ENCODE data around the gene MMEL1.
"Not testable (repeated sequence)": the region's sequence is repeated elsewhere in the genome, so short reads cannot be mapped to it uniquely, and the experiment has no call there.

The MMEL1 gene

DNA sequence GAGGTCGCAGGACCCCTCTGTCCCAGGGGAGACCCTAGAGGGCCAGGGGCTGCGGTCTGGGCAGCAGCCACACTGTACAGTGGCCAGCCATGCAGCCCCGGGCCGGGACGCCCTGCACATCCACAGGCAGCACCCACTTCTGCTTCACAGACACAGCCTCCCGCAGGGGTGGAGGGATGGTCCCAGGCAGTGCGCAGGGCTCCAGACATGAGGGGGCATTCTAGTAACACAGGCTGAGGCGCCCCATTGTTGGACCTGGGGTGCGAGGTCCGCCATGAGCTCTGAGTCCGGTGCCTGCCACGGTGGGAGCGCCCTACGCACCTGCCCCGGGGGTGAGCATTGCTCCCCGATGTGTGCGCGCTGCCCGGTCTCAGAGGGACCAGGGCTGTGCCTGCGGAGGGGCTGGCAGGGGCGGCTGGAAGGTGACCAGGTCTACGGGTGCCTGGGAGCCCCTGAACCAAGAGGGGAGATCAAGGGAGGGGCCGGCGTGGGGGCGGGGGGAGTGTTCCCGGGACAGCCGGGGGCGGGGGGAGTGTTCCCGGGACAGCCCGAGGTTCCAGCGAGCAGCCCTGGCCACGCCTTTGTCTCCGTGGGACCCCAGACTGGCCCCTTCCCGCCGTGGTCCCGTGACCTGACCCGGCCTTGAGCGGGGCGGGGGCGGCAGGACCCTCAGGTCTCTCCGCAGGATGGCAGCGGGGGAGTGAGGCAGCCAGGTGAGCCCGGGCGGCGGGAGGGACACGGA is 4.5 kb downstream of the MMEL1 start:
- DNase-seq, result no peak

DNA sequence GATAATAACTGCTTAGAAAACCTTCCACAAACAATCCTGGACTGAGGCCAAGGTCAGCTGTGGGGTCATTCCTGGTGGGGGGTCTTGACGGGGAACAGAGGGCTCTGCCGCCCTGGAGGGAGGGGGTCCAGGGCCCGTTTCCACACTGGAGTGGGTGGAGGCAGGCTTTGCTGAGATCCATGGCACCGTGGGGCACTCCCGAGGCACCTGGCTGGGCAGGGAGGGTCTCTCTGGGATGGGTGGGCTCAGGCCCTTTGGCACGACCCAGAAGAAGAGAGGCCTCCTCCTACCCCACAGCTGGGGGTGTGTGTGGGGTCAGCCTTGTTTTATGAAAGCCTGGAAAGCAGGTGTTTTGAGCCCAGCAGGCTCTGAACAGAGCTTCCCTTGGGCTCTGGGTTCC is 5.1 kb downstream of the MMEL1 start:
- no peak for DNase-seq

DNA sequence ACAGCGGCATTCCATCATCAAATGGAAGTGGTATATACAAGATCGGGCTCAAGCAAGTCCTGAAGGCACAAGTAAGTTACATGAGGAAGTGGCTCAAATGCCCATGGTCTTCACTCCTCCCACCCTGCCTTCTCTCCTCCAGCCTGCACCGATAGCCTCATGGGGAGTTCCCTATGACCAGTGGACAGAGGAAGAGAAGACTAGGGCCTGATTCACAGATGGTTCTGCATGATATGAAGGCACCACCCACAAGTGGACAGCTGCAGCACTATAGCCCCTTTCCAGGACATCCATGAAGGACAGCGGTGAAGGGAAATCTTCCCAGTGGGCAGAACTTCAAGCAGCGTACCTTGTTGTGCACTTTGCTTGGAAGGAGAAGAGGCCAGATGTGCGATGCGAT is 7.1 kb downstream of the MMEL1 start:
- not testable (repeated sequence) for DNase-seq

DNA sequence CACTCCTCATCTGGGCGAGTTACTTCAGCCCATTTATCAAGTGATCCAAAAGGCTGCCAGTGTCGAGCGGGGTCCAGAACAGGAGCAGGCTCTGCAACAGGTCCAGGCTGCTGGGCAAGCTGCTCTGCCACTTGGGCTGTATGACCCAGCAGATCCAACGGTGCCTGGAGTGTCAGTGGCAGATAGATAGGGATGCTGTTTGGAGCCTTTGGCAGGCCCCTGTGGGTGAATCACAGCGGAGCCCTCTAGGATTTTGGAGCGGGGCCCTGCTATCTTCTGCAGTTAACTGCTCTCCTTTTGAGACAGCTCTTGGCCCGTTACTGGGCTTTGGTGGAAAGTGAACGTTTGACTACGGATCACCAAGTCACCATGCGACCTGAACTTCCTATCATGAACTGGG is 7.5 kb downstream of the MMEL1 start:
- DNase-seq, result no peak

DNA sequence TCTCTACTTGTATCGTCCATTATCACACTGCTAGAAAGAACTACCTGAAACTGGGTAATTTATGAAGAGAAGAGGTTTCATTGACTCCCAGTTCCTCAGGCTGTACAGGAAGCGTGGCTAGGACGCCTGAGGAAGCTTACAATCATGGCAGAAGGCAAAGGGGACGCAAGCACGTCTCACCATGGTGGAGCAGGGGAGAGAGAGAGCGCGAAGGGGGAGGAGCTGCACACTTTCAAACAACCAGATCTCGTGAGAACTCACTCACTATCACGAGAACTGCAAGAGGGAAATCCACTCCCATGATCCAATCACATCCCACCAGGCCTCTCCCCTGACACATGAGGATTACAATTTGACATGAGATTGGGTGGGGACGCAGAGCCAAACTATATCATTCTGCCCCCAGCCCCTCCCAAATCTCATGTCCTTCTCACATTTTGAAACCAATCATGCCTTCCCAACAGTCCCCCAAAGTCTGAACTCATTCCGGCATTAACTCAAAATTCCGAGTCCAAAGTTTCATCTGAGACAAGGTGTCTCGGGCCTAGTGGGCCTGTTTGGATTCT is 8.0 kb downstream of the MMEL1 start:
- no peak for DNase-seq

DNA sequence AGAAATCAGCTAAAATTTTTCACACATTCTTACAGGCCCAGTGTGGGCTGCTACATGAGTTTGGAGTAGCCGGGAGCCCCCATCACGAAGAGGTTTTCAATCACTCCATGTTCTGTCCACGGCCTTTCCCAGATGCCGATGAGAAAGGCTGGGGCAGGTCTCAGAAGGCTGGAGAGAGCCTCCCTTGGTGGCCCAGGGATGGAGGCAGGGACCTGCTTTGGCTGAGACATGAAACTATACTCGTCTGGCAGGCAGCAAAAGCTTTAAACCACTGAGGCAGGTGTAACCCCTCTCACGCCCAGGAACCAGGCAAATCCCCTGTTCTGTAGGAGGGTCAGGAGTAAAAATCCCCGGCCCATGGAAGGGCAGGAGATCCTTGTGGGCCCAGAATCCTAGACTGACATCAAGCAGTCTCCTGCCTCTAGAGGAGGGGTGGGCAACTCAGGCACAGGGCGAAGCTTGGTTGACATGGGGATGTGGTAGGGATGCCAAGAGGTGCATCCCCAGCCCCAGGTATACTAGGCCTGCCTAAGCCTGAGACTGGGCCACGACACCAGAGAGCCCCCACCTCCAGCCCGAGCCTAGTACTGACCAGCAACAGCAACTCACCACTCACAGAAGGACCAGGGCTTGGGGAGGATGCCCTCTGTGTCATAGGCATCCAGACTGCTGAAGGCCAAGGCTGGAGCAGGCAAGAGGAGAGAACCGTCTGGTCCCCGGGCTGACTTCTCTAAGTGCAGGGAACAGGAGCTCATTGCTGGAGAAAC is 9.1 kb downstream of the MMEL1 start:
- DNase-seq, result no peak

DNA sequence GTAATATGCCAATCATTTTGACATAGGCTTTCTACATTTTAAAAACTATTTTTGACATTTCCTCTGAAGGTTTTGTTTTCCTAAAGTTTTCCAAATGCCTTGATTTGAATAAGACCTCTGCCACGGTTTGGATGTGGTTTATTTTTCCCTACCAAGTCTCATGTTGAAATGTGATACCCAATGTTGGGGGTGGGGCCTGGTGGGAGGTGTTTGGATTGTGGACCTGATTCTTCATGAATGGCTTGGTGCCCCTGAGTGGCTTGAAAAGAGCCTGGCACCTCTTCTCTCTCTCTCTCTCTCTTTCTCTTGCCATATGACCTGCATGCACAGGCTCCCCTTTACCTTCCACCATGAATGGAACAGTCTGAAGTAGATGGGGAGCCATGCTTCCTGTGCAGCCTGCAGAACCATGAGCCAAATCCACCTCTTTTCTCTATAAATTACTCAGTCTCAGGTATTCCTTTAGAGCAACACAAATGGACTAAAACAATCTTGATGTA is 14.8 kb downstream of the MMEL1 start:
- no peak for DNase-seq

DNA sequence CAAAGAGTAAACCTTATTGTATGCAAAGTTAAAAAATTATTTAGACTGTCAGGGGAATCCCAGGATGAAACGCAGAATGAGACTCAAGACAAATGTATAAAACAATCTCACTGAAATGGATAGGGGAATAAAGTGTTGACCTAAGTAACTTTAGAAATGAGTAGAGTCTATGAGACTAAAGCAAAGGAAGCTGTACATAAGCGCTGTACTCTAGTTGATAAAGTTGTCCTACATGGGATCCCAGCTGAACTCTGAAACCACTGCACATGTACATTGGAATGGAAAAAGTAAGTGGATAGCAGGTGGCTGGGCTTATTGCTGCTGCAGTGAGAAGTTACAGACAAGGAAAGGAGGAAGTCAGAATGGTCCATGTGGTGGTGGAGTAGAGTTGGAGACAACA is 18.7 kb downstream of the MMEL1 start:
- no peak for DNase-seq

DNA sequence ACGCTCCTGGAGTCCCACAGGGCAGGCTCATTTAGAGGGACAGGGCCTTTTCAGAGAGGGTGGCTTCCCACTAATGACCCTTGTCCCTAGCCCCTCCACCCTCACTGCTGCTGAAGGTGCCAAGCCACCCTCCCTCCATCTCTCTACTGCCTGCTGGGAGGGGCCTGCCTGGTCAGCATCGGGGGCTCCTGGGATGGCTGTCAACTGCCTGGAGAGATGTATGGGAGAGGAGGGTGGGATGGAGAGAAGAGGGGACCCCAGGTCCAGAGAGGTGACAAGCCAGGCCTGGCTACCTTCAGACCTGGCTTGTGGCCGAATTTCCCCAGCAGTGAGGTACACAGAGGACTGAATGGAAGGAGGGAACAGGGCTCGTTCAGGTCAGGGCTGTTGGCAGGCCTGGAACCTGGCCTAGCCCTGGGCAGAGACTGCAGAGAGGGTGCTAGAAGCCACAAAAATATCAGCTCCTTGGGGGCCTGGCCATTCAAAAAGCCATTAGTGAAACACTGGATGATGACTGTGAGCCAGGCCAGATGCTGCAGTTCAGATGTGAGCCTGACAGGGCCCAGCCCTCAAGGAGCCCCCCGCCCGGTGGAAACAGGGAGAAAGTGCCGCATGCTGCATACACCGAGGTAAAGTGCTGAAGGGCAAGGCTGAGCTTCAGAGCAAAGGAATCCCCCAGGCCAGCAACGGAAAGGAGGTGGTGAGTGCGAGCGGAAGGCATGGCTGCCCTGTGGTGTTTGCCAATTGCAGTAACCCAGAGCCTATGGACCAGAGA is 20.0 kb downstream of the MMEL1 start:
- DNase-seq, result no peak

DNA sequence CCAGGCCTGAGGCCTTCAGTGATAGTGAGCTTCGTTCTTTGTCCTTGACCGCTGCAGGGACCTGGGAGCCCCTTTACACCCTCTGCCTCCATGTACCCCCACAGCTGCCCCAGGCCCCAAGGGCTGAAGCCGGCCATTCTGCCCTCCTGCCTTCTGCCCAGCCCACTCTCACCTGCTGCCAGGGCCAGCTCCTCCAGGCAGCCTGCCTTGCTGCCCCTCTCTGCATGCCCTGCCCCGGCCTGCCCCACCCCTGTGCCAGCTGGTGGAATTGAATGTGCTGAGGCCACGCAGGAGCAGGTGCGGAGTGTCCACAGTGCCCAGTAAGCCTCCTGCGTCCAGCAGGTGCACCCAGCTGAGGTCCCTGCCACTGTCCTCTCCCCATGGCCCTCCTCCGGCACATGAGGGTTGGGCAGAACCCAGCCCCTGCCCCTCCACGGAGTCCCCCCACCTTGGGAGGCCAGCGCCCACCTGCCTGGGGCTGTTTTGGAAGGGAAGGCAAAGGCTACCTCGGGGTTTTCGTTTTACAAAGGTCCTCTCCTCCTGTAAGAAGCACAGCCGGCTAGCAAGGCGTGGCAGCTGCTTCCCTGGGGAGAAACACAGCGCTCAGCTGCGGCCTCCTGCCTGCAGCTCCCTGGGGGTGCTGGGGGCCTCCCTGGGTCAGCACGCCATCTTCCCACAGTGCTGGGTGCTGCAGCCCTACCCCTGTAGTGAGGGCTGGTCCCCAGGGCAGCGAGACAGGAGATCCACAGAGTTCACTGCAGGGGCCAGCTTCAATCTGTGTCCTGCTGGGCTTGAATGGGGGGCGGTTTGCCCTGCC is 21.0 kb downstream of the MMEL1 start:
- no peak for DNase-seq

DNA sequence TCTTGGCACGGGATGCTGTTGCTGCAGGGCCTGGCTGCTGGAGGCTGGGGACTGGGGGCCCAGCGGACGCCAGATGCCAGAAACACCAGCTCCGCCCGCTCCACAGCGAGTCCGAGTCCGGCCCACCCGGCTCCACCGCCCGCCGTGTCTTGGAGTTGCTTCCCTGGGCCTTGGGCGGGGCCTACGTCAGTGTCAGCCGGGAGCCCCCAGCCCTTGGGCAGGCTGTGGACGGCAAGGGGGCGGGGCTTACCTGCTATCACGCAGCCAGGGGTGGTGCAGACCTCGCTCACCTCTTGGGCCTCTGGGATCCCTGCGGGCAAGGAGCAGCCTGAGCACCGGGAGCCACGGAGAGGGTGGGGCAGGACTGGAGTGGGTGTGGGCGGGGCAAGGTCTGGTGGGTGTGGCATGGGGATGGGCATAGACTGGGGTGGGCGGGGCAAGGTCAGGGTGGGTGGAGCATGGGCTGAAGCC is 21.8 kb downstream of the MMEL1 start:
- peak; percentile 72 for DNase-seq

DNA sequence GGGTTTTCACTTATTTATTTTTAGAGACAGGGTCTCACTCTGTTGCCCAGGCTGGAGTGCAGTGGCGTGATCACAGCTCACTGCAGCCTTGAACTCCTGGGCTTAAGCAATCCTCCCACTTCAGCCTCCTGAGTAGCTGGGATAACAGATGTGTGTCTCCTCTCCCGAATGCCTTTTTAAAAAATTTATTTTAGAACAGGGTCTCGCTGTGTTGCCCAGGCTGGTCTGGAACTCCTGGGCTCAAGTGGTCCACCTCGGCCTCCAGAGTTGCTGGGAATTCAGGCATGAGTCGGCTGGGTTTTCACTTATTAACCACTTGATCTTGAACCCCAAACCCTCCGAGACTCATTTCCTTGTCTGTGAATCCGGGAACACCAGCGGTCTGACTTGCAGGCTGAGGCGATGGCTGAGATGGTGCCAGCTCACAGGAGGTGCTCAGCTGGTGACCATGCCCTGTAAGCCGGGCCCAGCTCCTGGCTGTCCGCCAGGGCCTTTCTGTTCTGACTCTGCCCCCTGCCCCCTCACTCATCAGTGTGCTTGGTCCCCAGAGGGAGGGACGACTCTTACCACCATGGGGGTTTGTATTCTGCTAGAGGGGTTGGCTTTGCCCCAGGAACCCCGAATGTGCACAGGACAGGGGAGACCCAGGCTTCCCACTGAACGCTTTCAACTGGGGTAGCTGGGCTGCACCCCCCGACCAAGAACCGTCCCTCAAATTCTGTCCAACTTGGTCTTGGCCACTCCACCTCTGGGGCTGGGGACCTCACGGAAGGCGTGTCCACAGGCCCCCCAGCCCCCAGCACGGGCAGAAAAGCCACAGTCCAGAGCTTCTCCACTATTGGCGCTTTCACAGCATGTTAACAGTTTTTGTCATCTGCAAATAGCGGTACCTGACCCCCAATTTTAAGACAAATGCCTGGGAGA is 22.5 kb downstream of the MMEL1 start:
- no peak for DNase-seq

DNA sequence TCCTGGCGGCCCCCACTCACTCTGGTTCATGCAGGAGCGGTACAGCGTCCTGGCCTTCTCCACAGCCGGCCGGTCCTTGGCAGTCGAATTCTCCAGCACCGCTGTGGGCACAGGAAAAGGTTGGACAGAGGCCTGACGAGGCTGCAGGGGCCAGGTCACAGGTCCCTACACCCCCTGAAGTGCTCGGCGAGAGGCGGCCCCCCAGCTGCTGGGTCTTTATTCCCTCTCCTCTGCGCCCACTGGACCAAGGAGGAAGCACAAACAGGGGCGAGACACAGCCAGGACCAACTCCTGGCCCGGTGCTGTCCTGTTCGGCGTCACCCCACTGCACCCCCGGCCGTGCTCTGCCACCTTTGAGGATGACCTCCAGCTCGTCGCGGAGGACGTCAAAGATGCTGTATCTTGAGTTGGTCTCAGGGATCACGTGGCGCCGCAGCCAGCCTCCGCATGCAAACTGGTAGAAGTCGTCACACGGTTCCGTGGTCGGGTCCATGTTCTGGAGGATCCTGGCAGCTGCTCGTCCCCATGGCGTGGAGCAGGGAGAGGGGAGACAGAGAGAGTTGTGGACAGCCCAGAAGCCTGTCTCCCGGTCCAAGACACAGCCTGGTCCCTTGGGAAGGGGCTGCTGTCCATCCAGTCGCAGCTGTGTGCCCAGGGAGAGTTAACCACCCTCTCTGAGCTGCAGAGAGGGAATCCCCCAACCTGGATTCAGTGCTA is 23.3 kb downstream of the MMEL1 start:
- DNase-seq, result no peak

DNA sequence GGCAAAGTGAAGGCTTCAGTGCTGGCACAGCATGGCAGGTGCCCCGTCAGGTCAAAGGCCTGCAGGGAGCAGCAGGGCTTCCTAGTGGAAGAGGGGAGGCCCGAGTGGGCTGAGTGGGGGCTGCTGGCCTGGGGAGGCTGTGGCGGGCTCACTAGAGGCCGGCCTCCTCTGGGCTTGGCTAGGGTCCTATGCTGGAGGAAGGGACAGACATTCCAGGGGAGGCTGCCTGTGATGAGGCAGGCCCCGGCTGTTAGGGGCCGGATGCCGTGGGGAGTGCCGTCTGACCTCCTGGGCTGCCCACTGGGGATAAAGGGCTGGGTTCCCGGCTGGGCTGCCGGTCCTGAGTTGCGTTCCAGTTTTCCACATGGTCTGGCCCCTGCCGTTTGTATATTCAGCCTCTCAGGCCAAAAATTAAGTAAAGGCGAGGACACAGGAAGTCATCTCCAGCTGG is 25.1 kb downstream of the MMEL1 start:
- no peak for DNase-seq

DNA sequence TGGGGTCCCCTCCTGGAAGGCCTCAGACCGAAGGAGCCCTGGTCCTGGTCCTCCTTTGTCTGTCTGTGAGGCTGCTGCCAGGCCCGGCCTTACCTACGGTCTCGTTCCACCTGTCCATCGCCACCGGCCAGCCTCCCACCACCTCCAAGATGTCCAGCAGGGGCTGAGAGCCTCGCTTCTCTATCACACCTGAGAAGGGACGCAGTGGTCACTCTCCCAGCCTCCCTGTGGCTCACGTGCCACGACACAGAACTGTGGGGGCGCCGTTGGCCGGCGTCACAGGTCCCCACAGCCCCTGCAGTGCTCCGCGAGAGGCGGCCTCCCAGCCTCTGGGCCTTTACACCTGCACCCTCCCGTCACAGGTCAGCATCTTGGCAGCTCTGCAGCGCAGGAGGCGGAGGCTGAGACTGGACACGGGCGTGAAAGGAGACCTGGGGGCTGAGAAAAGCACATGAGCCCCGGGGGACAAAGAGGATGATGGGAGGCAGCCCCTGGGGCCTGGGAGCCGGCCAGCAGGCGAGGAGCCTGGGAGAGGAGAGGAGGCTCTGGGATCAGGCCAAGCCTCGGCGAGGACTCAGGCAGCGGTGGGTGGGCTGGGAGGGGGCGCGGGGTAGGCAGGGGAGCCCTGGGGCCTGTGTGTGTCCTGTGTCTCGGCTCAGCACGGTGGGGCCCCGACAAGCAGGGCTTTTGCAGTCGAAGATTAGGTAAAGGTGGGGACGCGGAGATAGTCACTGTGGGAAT is 25.8 kb downstream of the MMEL1 start:
- DNase-seq, result no peak

DNA sequence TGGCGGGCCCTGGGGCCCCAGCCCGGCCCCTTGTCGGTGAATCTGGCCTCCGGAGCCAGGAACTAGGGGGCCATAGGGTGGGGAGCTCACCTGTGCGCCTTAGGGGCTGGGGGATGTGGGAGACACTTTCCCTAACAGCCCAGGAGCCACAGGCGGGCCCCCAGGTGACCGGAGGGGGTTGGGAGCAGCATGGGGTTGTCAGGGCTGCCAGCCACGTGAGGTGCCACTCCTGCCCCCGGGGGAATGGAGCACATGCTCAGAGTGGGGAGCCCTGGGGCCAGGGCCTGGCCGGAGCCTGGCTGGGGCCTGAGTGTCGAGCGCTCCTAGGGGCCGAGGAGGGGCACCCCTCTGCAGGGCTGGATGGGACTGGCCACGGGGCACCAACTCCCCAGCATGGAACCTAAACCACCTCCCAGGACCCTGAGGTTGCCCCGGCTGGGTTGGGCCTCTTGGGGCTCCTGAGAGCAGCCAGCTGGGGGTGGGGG is 26.4 kb downstream of the MMEL1 start:
- DNase-seq, result no peak

DNA sequence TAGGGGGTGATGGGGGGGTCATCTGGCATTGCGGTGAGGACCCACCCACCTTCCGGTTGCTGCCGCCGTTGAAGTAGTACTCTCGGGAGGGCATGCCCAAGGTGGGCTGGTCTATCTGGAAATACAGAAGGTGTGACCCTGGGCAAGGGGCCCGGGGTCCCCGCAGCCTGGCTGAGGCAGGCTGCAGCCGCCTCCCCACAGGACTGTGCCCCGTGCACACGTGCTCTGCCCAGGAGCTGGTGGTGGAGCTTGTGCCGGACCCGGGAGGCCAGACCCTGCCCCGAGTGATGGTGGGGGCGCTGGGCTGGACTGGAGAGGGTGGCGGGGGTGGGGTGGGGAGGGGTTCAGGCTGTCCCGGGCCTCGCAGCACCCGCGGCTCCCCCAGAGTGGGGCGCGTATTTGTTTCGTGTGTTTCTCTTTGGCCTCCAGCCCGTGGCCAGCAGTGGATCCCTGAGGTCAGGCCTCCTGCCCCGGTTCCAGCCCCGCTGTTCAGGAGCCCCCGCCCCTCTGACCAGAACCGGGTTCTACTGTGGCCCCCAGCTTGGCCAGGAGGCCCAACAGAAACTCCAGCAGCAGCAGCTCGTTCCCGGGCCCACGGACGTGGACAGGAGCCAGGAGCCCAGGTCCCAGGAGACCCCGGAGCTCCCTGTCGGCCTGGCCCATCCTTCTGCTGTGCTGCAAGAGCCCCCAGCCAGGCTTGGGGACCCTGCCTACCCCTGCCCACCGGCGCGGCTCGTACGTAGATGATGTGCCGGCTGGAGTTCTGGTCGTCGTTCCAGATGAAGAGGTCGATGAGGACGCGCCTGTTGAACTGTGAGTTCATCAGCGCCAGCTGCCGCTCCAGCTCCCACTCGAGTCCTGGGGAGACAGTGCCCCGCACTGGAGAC is 27.1 kb downstream of the MMEL1 start:
- no peak for DNase-seq

DNA sequence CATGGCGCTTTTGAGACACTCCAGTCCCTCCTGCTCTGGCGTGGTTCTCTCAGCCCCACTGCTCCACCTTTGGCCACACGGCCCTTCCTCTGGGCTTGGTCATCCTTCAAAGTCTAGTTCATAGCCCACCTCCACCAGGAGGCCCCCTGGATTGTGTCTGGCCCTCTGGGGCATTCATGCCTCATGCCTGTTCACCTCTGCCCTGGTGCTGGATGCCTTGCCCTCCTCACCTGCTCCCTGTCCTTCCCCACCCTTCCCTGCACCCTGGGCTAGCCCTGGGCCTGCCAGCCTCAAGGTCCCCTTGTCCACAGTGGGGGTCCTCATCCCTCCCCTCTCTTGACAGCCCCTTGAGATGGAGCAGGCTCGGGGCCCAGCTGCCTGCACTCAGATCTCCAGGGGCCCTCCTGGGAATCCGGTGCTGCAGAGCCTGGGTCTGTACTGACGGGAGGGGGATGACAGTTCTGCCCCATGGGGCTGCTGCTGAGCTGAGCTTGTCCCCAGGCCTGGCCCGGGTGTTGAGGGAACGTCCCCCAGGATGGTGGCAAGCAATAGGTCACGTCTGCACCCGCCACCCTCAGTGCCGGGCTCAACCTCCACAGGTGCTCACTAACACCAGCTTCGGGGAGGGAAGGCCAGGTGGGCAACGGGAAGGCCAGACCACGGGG is 27.8 kb downstream of the MMEL1 start:
- no peak for DNase-seq
